Umbilical cord (tissue), 2 donors: ENCODE results near the gene ARHGAP9. TPM values are rescaled to one million over a fixed set of nuclear protein-coding genes. Genes with fewer than 3 reads are reported as not detected.
"Not testable (repeated sequence)": the region's sequence is repeated elsewhere in the genome, so short reads cannot be mapped to it uniquely, and the experiment has no call there.

Experiments
- DNase-seq: peaks from one replicate; pipeline ENCODE4 v3.0.0-alpha.2; 2015; ENCODE audit warnings: low spot score
- total RNA-seq: library from RNA; depleted of rRNA; stranded (reverse); fragments of >200 nt; gene quantifications from one replicate; pipeline ENCODE4 v1.2.3, GENCODE V29; 2014; ENCODE audit warnings: low replicate concordance; ENCODE audit not compliant: insufficient read depth

ARHGAP9 gene
- total RNA-seq, 1 donor from 2014 or later = 6.7 TPM

DNA sequence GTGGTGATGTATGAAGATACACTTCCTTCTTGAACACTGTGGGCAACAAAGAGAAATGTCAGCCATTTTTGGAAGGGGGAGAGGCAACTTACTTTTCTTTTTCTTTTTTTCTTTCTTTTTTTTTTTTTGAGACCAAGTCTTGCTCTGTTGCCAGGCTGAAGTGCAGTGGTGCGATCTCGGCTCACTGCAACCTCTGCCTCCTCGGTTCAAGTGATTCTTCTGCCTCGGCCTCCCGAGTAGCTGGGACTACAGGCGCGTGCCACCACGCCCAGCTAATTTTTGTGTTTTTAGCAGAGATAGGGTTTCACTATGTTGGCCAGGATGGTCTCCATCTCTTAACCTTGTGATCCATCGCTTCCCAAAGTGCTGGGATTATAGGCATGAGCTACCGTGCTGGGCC, 38.1 kb upstream of the ARHGAP9 start:
- DNase-seq = not testable (repeated sequence)

DNA sequence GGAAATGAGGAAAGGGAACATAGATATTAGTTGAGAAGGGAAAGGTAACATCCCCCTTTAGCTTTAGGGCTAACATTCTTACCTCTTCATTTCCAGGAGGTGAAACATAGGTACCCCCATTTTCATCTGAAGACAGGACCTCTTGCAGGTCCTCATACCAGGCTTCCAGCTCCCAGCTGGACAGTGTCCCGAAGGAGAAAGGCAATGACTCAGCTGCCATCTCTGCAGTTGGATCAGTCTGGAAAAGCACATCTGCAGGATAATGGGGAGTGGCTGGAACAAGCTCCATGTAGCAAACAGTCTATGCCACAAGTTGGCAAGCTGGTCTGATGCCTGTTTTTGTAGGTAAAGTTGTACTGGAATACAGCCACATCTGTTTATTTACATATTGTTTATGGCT, 37.5 kb upstream of the ARHGAP9 start:
- no peak for DNase-seq

DNA sequence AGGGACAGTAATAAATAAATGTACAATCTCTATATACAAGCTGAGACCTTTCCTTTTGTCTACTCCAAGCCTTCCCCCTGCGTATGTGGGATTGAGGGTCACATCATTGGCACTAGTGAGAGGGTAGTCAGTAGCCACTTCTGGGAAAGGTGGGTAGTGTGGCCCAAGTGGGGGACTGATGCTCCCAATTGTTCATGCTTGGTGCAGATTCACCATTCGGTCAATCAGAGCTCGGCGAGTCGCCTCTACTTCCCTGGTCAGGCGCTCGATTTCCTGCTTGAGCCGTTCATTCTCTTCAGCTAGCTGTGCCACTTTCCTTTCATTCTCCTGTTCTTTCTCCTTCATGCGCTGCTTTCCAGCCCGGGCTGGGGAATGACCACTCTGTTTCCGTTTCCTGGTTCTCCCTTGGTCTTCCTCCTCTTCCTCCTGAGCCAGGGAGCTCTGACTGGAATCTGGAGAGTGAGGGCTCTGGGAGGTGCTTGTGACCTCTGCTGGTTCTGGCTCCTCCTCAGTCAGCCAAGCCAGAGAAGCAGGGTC, 37.0 kb upstream of the ARHGAP9 start:
- no peak for DNase-seq

GRCh38 chr12:57515934-57516541, 36.4 kb upstream of the ARHGAP9 start:
- DNase-seq = no peak

- DNase-seq = no peak
These were observed 35.8 kb upstream of the ARHGAP9 start for GRCh38 chr12:57515408-57515933.

DNA sequence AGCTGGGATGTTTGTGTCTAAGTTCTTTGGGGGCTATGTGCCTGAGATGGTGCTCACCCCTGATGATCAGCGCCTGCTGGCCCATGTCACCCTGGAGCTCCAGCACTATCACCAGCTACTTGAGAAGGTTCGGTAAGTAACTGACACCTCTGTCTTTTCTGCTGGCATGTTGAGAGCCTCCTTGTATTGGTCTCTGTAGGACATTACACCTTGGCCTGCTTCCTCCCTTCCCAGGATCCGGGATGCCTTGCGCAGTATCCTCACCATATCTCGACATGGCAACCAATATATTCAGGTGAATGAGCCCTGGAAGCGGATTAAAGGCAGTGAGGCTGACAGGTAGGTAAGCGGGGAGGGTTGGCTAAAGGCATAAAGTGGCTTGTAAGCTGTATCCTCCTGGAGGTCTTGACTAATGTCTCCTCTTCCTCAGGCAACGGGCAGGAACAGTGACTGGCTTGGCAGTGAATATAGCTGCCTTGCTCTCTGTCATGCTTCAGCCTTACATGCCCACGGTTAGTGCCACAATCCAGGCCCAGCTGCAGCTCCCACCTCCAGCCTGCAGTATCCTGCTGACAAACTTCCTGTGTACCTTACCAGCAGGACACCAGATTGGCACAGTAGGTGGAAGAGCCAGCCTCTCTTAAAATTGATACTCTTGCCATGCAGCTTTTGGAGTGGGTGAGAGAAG, 35.2 kb upstream of the ARHGAP9 start:
- DNase-seq = no peak

- not testable (repeated sequence) for DNase-seq
These were observed 34.6 kb upstream of the ARHGAP9 start for GRCh38 chr12:57514246-57514645.

- not testable (repeated sequence) for DNase-seq
These were observed 34.0 kb upstream of the ARHGAP9 start for GRCh38 chr12:57513677-57514076.

DNA sequence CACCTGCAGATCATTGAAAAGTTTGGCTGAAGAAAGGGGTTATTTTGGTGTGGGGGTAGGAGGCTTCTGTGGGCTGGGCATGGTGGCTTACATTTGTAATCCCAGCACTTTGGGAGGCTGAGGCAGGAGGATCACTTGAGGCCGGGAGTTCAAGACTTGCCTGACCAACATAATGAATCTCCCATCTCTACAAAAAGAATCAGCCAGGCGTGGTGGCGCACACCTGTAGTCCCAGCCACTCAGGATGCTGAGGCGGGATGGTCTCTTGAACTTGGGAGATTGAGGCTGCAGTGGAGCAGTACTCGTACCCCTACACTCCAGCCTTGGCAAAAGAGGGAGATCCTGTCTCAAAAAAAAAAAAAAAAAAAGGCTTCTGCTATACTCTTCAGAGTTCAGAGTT, 33.6 kb upstream of the ARHGAP9 start:
- DNase-seq = no peak

DNA sequence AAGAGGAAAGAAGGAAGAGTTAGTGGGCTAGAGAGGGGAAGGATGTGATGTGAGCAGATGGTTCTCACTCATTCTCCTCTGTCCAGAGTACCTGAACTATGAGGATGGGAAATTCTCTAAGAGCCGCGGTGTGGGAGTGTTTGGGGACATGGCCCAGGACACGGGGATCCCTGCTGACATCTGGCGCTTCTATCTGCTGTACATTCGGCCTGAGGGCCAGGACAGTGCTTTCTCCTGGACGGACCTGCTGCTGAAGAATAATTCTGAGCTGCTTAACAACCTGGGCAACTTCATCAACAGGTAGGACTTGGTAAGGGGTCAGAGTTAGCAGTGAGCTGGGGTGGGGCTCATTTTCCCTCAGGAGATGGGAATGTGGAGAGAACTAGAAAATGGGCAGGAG, 33.0 kb upstream of the ARHGAP9 start:
- no peak for DNase-seq

- no peak for DNase-seq
These were observed 32.1 kb upstream of the ARHGAP9 start for GRCh38 chr12:57511588-57512325.

DNA sequence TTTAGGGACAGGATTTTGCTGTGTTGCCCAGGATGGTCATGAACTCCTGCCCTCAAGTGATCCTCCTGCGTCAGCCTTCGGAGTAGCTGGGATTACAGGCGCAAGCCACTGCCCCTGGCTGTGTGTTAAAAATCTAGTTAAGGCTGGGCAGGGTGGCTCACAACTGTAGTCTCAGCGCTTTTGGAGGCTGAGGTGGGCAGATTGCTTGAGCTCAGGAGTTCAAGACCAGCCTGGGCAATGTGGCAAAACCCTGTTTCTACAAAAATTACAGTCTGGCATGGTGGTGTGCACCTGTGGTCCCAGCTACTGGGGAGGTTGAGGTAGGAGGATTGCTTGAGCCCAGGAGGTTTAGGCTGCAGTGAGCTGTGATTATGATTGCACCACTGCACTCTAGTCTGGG, 31.5 kb upstream of the ARHGAP9 start:
- no peak for DNase-seq

GRCh38 chr12:57507796-57508195, 28.1 kb upstream of the ARHGAP9 start:
- DNase-seq = not testable (repeated sequence)

- not testable (repeated sequence) for DNase-seq
These were observed 26.9 kb upstream of the ARHGAP9 start for GRCh38 chr12:57506541-57506940.

GRCh38 chr12:57502311-57502969, 22.8 kb upstream of the ARHGAP9 start:
- not testable (repeated sequence) for DNase-seq

DNA sequence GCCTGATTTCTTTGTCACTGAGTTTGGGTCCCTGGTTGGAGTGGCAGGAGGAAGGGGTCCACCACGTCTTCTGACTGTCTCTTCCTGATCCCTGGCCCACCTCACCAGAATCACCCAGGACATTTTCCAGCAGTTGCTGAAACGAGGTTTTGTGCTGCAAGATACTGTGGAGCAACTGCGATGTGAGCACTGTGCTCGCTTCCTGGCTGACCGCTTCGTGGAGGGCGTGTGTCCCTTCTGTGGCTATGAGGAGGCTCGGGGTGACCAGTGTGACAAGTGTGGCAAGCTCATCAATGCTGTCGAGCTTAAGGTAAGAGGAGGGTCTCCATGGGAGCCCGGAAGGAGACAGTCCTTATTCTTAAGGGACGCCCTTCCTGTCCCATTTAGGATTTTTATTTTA, 20.5 kb upstream of the ARHGAP9 start:
- DNase-seq = no peak

GRCh38 chr12:57498571-57498970, 18.9 kb upstream of the ARHGAP9 start:
- DNase-seq = no peak

DNA sequence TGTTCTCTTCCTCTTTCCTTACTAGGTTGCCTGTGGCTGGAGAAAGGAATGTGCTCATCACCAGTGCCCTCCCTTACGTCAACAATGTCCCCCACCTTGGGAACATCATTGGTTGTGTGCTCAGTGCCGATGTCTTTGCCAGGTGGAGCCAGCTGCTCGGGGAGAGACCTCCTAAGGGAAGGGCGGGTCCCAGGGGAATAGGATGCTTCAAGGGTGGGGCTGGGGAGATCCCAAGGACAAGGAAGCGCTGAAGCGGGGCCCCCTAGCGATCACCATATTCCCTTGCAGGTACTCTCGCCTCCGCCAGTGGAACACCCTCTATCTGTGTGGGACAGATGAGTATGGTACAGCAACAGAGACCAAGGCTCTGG, 18.5 kb upstream of the ARHGAP9 start:
- no peak for DNase-seq

DNA sequence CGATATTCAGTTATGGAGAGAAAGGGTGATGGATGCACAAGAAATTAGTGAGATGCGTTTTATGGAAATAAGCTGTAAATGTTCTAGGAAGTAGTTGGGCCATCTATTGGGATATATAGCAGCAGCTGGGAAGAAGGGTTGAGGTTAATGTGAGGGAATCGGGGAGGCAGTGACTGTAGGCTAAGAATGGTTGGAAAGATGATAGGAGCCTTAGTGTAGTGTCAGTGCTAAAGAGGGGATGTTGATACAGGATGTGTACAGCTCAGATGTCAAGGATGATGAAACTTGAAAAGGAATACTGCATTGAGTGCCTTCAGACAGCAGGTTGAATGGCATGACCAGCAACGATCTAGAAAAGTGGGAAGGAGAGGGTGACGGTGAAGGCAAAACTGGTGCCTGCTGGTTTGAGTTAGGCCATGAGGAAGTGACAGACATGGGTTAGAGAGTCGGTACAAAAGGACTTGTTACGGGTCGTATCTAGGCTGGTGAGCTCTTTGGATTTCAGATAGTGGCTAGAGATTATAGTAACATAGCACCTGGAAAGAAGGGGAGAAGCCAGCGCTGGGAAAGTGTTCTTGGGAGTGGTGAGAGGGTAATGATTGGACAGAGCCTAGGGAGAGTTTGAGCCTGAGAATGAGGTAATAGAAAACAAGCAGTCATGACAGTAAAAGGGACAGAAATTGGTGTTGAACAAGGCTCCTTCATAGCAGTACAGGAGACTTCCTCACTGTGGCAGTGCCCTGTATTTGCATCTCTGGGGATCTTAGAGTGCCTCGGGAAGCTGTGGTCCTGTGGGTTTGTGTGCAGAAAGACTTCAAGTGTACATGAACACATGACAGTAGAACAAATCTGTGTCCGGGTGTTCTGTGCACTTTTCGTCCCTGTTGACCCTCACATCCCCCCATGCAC, 17.8 kb upstream of the ARHGAP9 start:
- DNase-seq = no peak

GRCh38 chr12:57496822-57497221, 17.2 kb upstream of the ARHGAP9 start:
- DNase-seq = no peak
